A549 (cell line): Measurements from ENCODE around the gene ZNF467. TPM values are rescaled to one million over a fixed set of nuclear protein-coding genes. Genes with fewer than 3 reads are reported as not detected.

Experiments
- ATAC-seq, 2 experiments: fragments of 200-7000 bp in 1 of 2; fragments of >200 bp in 1 of 2; cut with Nextera tagmentation in 1 of 2; cut with Tn5 transposase in 1 of 2; 3 replicates each; pipeline versions ENCODE4 v1.8.0 to v1.9.1; 2018 to 2020; ENCODE audit warnings: mild to moderate bottlenecking in 1 of 2, moderate library complexity in 1 of 2
- CTCF ChIA-PET: fragments of 300-600 bp; sonication (Branson Sonifier 250); formaldehyde crosslinking; extraction: SDS; loops from one replicate; lab custom pipeline; 2021; ENCODE audit warnings: antibody characterized with exemption, inconsistent platforms; lab: Yijun Ruan, JAX
- POLR2A ChIA-PET: fragments of 350-600 bp; formaldehyde crosslinking; extraction: SDS; loops from one replicate; lab custom pipeline; 2021; ENCODE audit warnings: antibody characterized with exemption, inconsistent platforms; lab: Yijun Ruan, JAX
- DNase-seq, 2 experiments: peaks; one replicate each; pipeline versions ENCODE4 v3.0.0 to v3.0.0-alpha.2; 2011 to 2016; ENCODE audit warnings: low read depth in 1 of 2, low spot score in 1 of 2
- FAIRE-seq: peaks from 2 replicates; lab custom pipeline; 2011; peaks lifted over from hg19 to GRCh38; lab: Jason Lieb, UNC
- H3K27ac ChIP-seq, 2 experiments: fragments of >200 bp; sonication (Bioruptor Twin); formaldehyde crosslinking; 3 replicates each; pipeline ENCODE4 v1.5.1; 2016 to 2017
- H3K4me1 ChIP-seq: fragments of >200 bp; sonication (Bioruptor Twin); formaldehyde crosslinking; 3 replicates; pipeline ENCODE4 v1.6.1; 2016
- H3K4me2 ChIP-seq: fragments of >200 bp; sonication (Bioruptor Twin); formaldehyde crosslinking; 3 replicates; pipeline ENCODE4 v1.6.1; 2016
- H3K4me3 ChIP-seq: fragments of >200 bp; sonication (Bioruptor Twin); formaldehyde crosslinking; 3 replicates; pipeline ENCODE4 v1.5.1; 2016
- H3K9me3 ChIP-seq: fragments of >200 bp; sonication (Bioruptor Twin); formaldehyde crosslinking; 3 replicates; pipeline ENCODE4 v1.6.1; 2016
- CEBPB ChIP-seq, 2 experiments: fragments of >200 bp in 1 of 2; sonication (Bioruptor Twin) in 1 of 2; formaldehyde crosslinking in 1 of 2; IDR thresholded peaks; 2 replicates each; pipeline ENCODE4 v1.6.1; 2012 to 2016
- CHD2 ChIP-seq: fragments of 150-350 bp; IDR thresholded peaks from 2 replicates; pipeline ENCODE4 v1.6.1; 2014; ENCODE audit warnings: low read length; ENCODE audit not compliant: partially characterized antibody
- EHF ChIP-seq: fragments of 250-450 bp; sonication (Bioruptor Pico); IDR thresholded peaks from 2 replicates; pipeline ENCODE4 v1.5.0; 2020; ENCODE audit warnings: mild to moderate bottlenecking
- EHMT2 ChIP-seq: fragments of 200-600 bp; sonication (generic); IDR thresholded peaks from 2 replicates; pipeline ENCODE4 v1.6.1; 2016; ENCODE audit warnings: antibody characterized with exemption, low read depth, mild to moderate bottlenecking, moderate library complexity
- ESRRA ChIP-seq: fragments of 150-350 bp; IDR thresholded peaks from 2 replicates; pipeline ENCODE4 v1.6.1; 2014; ENCODE audit warnings: mild to moderate bottlenecking, low read length, borderline replicate concordance
- FOSB ChIP-seq: fragments of 250-450 bp; sonication (Bioruptor Pico); IDR thresholded peaks from 2 replicates; pipeline ENCODE4 v1.5.0; 2020; ENCODE audit warnings: mild to moderate bottlenecking, moderate library complexity
- FOSL2 ChIP-seq, 2 experiments: fragments of 450-650 bp in 1 of 2; fragments of >200 bp in 1 of 2; sonication (Bioruptor Twin) in 1 of 2; formaldehyde crosslinking; IDR thresholded peaks; 2 replicates each; pipeline versions ENCODE4 v1.5.0 to v1.6.1; 2016 to 2020; ENCODE audit warnings: mild to moderate bottlenecking in 1 of 2, moderate library complexity in 1 of 2
- HOXB5 ChIP-seq: fragments of 250-450 bp; sonication (Bioruptor Pico); IDR thresholded peaks from 2 replicates; pipeline ENCODE4 v1.5.0; 2020; ENCODE audit warnings: mild to moderate bottlenecking, moderate library complexity
- JUN ChIP-seq, 2 experiments: fragments of >200 bp; sonication (Bioruptor Twin); formaldehyde crosslinking; IDR thresholded peaks; 2 replicates in 1 of 2; 3 replicates in 1 of 2; pipeline ENCODE4 v1.6.1; 2016 to 2017
- JUNB ChIP-seq: fragments of >200 bp; sonication (Bioruptor Twin); formaldehyde crosslinking; IDR thresholded peaks from 2 replicates; pipeline ENCODE4 v1.6.1; 2016
- MAFK ChIP-seq: fragments of 450-650 bp; IDR thresholded peaks from 2 replicates; pipeline ENCODE4 v1.6.1; 2014; ENCODE audit not compliant: partially characterized antibody
- POLR2A ChIP-seq: IDR thresholded peaks from 2 replicates; pipeline ENCODE4 v1.6.1; 2012; ENCODE audit warnings: mild to moderate bottlenecking, low read length
- RARB ChIP-seq: fragments of 250-450 bp; sonication (Bioruptor Pico); IDR thresholded peaks from 2 replicates; pipeline ENCODE4 v1.8.0; 2021; ENCODE audit warnings: mild to moderate bottlenecking, moderate library complexity
- RCOR1 ChIP-seq: fragments of 150-350 bp; IDR thresholded peaks from 2 replicates; pipeline ENCODE4 v1.6.1; 2014; ENCODE audit warnings: antibody characterized with exemption, low read length, low read depth
- RNF2 ChIP-seq: fragments of 200-600 bp; sonication (generic); IDR thresholded peaks from 2 replicates; pipeline ENCODE4 v1.6.1; 2016; ENCODE audit warnings: low read depth, mild to moderate bottlenecking, antibody characterized with exemption, moderate library complexity, borderline replicate concordance
- SMC3 ChIP-seq: fragments of >200 bp; sonication (Bioruptor Twin); formaldehyde crosslinking; IDR thresholded peaks from 3 replicates; pipeline ENCODE4 v1.6.1; 2018; ENCODE audit warnings: inconsistent platforms
- TFCP2L1 ChIP-seq: fragments of 250-450 bp; sonication (Bioruptor Pico); IDR thresholded peaks from 2 replicates; pipeline ENCODE4 v1.5.0; 2021; ENCODE audit warnings: mild to moderate bottlenecking
- ZC3H11A ChIP-seq: fragments of 450-650 bp; IDR thresholded peaks from 2 replicates; pipeline ENCODE4 v1.6.1; 2014; ENCODE audit warnings: antibody characterized with exemption, mild to moderate bottlenecking
- WGBS: methylation state at CpG from one replicate; pipeline ENCODE4 v1.1.6; 2017; ENCODE audit errors: missing lambda C conversion rate; 5-methylcytosine and 5-hydroxymethylcytosine counted together
- polyA plus RNA-seq, 4 experiments: library from polyadenylated mRNA; depleted of rRNA in 3 of 4; stranded (reverse); fragments of >200 nt; fragmentation: RNase III in 1 of 4; extraction: RNeasy Plus Mini Kit Qiagen cat#74134 plus additional on column Dnase treatment in 1 of 4; gene quantifications; 2 replicates in 3 of 4; 3 replicates in 1 of 4; pipeline ENCODE4 v1.2.3, GENCODE V29; 2011 to 2017
- TF ChIP-seq, protein P1 (sequence below): IDR thresholded peaks from 2 replicates; pipeline ENCODE4 v1.6.1; 2012; ENCODE audit warnings: low read depth, borderline replicate concordance
- TF ChIP-seq, protein P2 (sequence below): fragments of 150-350 bp; IDR thresholded peaks from 2 replicates; pipeline ENCODE4 v1.6.1; 2014; ENCODE audit warnings: low read depth, mild to moderate bottlenecking, low read length
- TF ChIP-seq, protein P3 (sequence below): IDR thresholded peaks from 2 replicates; pipeline ENCODE4 v1.6.1; 2012
- TF ChIP-seq, protein P4 (sequence below): fragments of 450-650 bp; IDR thresholded peaks from 2 replicates; pipeline ENCODE4 v1.6.1; 2014; ENCODE audit warnings: antibody characterized with exemption

ZNF467 gene
- polyA plus RNA-seq, 2 of the 4 experiments (the other 2 are of a cell fraction): 3.1 to 3.3 TPM

DNA sequence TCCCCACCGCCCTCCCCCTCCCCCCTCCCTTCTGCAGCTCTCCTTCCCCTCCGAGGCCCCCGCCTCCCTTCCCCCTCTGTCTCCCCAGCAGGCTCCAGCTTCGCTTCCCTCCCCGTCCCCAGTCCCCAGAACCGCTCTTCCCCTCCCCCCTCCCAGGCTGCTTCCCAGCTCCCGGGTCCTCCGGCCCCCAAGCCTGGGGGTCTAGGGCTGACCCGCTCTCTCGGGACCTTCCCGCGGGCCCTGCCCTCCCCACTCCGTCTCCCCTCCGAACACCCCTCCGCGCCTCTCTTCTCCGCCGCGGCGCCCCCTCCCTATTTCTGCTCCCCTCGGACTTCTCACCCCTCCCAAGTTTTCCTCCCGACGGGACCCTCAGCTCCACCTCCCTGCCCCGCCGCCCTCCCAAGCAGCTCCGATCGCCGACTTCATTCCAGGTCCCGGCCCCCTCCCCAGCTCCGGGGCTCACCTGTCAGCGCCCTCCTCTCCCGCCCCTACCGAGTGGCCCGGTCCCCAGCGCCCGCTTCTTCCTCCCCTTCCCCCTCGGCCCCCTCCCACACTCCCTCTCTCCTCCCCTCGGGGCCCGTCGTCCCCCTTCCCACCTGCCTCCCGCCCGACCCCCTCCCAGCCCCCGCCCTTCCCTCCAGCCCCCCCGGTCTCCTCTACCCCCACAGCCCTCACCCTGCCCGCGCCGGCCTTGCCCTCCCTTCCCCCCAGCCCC lies 990 bp downstream of the ZNF467 start:
- DNase-seq (peak in 1 of 2 experiments; percentile 42), ATAC-seq (peak; percentile 5 to 22), FAIRE-seq (no peak)
- POLR2A ChIA-PET: interaction anchor here (0.6 kb wide), 2 partner anchors 93 to 597 kb away, joined by 4 to 8 read pairs; no protein-coding TSS in a partner anchor
- peak overlapping the region; percentile 85 to 99 for H3K27ac ChIP-seq
- H3K4me1 ChIP-seq: peaks cover 16% of the 10 kb centered on the region
- H3K4me2 ChIP-seq: peak overlapping the region; percentile 97
- CTCF ChIA-PET: interaction anchor here (0.6 to 2.0 kb wide), 5 partner anchors 10 to 34 kb away, joined by 3 to 4 read pairs (median 3); no protein-coding TSS in a partner anchor
- peak overlapping the region; percentile 90 for H3K4me3 ChIP-seq
- 4% methylated on average over 14 of the region's 47 CpGs for WGBS
- no peak for TF ChIP-seq ZC3H11A
- TF ChIP-seq FOSL2 (IDR thresholded peaks at IDR 0.05): no peak
- TF ChIP-seq FOSL2 (CRISPR knock-in tag; IDR thresholded peaks at IDR 0.05): no peak
- no peak for TF ChIP-seq RARB (CRISPR knock-in tag)
- TF ChIP-seq HOXB5 (CRISPR knock-in tag): no peak
- TF ChIP-seq FOSB: no peak
- TF ChIP-seq, protein P1, sequence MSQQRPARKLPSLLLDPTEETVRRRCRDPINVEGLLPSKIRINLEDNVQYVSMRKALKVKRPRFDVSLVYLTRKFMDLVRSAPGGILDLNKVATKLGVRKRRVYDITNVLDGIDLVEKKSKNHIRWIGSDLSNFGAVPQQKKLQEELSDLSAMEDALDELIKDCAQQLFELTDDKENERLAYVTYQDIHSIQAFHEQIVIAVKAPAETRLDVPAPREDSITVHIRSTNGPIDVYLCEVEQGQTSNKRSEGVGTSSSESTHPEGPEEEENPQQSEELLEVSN: no peak
- no peak for TF ChIP-seq MAFK
- TF ChIP-seq, protein P2, sequence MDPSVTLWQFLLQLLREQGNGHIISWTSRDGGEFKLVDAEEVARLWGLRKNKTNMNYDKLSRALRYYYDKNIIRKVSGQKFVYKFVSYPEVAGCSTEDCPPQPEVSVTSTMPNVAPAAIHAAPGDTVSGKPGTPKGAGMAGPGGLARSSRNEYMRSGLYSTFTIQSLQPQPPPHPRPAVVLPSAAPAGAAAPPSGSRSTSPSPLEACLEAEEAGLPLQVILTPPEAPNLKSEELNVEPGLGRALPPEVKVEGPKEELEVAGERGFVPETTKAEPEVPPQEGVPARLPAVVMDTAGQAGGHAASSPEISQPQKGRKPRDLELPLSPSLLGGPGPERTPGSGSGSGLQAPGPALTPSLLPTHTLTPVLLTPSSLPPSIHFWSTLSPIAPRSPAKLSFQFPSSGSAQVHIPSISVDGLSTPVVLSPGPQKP: no peak
- TF ChIP-seq TFCP2L1 (CRISPR knock-in tag): no peak
- TF ChIP-seq CHD2: no peak
- TF ChIP-seq EHMT2: no peak
- TF ChIP-seq RCOR1: no peak
- no peak for TF ChIP-seq EHF
- TF ChIP-seq JUNB: no peak
- no peak for TF ChIP-seq CEBPB (IDR thresholded peaks at IDR 0.05)
- TF ChIP-seq, protein P3, sequence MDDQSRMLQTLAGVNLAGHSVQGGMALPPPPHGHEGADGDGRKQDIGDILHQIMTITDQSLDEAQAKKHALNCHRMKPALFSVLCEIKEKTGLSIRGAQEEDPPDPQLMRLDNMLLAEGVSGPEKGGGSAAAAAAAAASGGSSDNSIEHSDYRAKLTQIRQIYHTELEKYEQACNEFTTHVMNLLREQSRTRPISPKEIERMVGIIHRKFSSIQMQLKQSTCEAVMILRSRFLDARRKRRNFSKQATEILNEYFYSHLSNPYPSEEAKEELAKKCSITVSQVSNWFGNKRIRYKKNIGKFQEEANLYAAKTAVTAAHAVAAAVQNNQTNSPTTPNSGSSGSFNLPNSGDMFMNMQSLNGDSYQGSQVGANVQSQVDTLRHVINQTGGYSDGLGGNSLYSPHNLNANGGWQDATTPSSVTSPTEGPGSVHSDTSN: no peak
- no peak for TF ChIP-seq RNF2
- TF ChIP-seq, all 56 proteins: peak for 0
- H3K9me3 ChIP-seq: no peaks in the 10 kb centered on the region

DNA sequence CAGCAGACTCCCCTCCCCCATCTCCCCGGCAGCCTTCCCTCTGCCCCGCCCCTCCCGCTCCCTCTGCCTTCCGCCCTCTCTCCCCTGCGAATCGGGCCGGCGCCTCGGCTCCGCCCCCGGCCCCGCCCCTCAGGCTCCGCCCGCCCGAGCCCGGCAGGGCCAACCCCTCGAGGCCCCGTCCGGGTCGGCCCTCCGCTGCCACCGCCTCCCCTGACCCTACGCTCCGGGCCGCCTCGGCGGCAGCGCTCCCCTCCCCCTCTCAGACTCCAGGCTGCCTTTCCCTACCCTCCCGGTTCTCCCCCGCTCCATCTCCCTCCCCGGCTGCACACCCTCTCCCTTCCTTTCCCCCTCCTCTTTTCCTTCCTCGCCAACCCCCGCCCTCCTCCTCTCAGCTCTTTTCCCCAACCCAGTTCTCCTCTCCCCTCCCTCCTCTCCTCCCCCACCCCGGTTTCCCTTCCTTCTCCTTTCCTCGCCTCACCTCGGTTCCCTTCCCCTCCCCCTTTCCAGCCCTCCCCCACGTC lies 1.6 kb downstream of the ZNF467 start:
- FAIRE-seq (no peak), DNase-seq (peak; percentile 81 to 88), ATAC-seq (peak; percentile 79 to 94)
- ChIA-PET POLR2A (interaction anchor here (0.6 kb wide), 2 partner anchors 94 to 598 kb away, joined by 4 to 8 read pairs; no protein-coding TSS in a partner anchor), CTCF (interaction anchor here (0.6 to 1.6 kb wide), 5 partner anchors 9 to 102 kb away, joined by 3 to 4 read pairs (median 3); no protein-coding TSS in a partner anchor)
- Histone ChIP-seq H3K4me2 (peak overlapping the region; percentile 97), H3K27ac (peak overlapping the region; percentile 85 to 99), H3K4me3 (peak overlapping the region; percentile 90), H3K9me3 (no peaks in the 10 kb centered on the region), H3K4me1 (peaks cover 16% of the 10 kb centered on the region)
- WGBS: 0% methylated on average over 5 of the region's 37 CpGs
- TF ChIP-seq, protein P2: no peak
- TF ChIP-seq, protein P4, sequence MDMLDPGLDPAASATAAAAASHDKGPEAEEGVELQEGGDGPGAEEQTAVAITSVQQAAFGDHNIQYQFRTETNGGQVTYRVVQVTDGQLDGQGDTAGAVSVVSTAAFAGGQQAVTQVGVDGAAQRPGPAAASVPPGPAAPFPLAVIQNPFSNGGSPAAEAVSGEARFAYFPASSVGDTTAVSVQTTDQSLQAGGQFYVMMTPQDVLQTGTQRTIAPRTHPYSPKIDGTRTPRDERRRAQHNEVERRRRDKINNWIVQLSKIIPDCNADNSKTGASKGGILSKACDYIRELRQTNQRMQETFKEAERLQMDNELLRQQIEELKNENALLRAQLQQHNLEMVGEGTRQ: no peak
- TF ChIP-seq JUN (IDR thresholded peaks at IDR 0.05): peak in 1 of 2 experiments; percentile 60; a peak in 3 of 5 replicates
- no peak; the same call in 1 of the 2 replicates for TF ChIP-seq POLR2A
- no peak for TF ChIP-seq ESRRA
- TF ChIP-seq SMC3: no peak
- TF ChIP-seq FOSB: no peak
- peak; percentile 51 for TF ChIP-seq CHD2
